OCI-LY1 (cell line): ENCODE results near the gene TYW1.
"Not testable (repeated sequence)": the region's sequence is repeated elsewhere in the genome, so short reads cannot be mapped to it uniquely, and the experiment has no call there.

Source experiments
- EZH2 ChIP-seq: fragments of 200-600 bp; sonication (generic), shearing (Covaris generic); IDR thresholded peaks from 2 replicates; pipeline ENCODE4 v1.8.0; 2017; ENCODE audit warnings: borderline replicate concordance, mixed run types, mild to moderate bottlenecking, antibody characterized with exemption, low read length, moderate library complexity, mixed read lengths
- TF ChIP-seq, protein P1 (sequence below): fragments of 200-600 bp; sonication (generic), shearing (Covaris generic); IDR thresholded peaks from 2 replicates; pipeline ENCODE4 v1.5.1; 2017; ENCODE audit warnings: mild to moderate bottlenecking, antibody characterized with exemption, low read length, moderate library complexity, mixed read lengths

DNA sequence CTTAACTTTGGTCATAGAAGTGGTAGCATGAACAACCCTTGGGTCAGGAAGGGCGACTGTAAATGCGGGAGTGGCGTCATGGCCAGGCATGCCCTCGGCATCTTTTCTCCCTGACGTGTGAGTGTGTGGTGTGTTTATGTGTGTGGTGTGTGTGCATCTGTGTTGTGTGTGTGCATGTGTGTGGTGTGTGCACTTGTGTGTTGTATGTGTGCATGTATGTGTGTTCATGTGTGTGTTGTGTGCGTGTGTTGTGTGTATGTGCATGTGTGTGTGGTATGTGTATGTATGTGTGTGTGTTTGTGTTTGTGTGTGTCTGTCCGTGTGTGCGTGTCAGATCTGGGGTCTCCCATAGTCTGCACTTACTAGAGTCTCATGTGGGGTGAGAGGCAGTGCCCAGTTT, 192.5 kb downstream of the TYW1 start:
- TF ChIP-seq, protein P1, sequence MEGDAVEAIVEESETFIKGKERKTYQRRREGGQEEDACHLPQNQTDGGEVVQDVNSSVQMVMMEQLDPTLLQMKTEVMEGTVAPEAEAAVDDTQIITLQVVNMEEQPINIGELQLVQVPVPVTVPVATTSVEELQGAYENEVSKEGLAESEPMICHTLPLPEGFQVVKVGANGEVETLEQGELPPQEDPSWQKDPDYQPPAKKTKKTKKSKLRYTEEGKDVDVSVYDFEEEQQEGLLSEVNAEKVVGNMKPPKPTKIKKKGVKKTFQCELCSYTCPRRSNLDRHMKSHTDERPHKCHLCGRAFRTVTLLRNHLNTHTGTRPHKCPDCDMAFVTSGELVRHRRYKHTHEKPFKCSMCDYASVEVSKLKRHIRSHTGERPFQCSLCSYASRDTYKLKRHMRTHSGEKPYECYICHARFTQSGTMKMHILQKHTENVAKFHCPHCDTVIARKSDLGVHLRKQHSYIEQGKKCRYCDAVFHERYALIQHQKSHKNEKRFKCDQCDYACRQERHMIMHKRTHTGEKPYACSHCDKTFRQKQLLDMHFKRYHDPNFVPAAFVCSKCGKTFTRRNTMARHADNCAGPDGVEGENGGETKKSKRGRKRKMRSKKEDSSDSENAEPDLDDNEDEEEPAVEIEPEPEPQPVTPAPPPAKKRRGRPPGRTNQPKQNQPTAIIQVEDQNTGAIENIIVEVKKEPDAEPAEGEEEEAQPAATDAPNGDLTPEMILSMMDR: not testable (repeated sequence)
- TF ChIP-seq EZH2: not testable (repeated sequence)
